K562 (cell line): ENCODE measurements around the gene INHBE. TPM values are rescaled to one million over a fixed set of nuclear protein-coding genes. Genes with fewer than 3 reads are reported as not detected.

Experiments used
- ATF1 ChIP-seq, 2 experiments: fragments of 450-650 bp in 1 of 2; IDR thresholded peaks; 2 replicates each; pipeline ENCODE4 v1.6.1; 2016; ENCODE audit warnings: missing compliant biosample characterization in 1 of 2, missing genetic modification characterization in 1 of 2
- TAF1 ChIP-seq: IDR thresholded peaks from 2 replicates; pipeline ENCODE4 v1.6.1; 2011; ENCODE audit warnings: mild to moderate bottlenecking, low read length, moderate library complexity; ENCODE audit not compliant: insufficient read depth, control insufficient read depth, severe bottlenecking; ENCODE audit errors: extremely low read depth
- TARDBP ChIP-seq: fragments of 450-650 bp; IDR thresholded peaks from 2 replicates; pipeline ENCODE4 v1.6.1; 2016
- TOE1 ChIP-seq, 2 experiments: fragments of 450-650 bp in 1 of 2; sonication (generic) in 1 of 2; formaldehyde crosslinking in 1 of 2; IDR thresholded peaks; 2 replicates each; pipeline versions ENCODE4 v1.7.1 to v1.8.0; 2016 to 2022; ENCODE audit warnings: borderline replicate concordance in 2 of 2, mild to moderate bottlenecking in 2 of 2, antibody characterized with exemption in 1 of 2, inconsistent platforms in 1 of 2, low read depth in 1 of 2, missing genetic modification reagents in 1 of 2, moderate library complexity in 1 of 2
- polyA plus RNA-seq, 8 experiments: library from polyadenylated mRNA; depleted of rRNA in 4 of 8; stranded (reverse) in 5 of 8; unstranded in 3 of 8; fragments of >200 nt; fragmentation: Nextera tagmentation in 2 of 8; fragmentation: Illumina TruSeq in 1 of 8; extraction: Ambion mirVana in 2 of 8; extraction: Trizol in 1 of 8; gene quantifications; 2 replicates each; pipeline versions ENCODE4 v1.2.1 to v1.2.3, GENCODE V29; 2011 to 2014; ENCODE audit warnings: inconsistent platforms in 1 of 8, missing spikeins in 1 of 8
- total RNA-seq, 7 experiments: library from RNA; depleted of rRNA in 6 of 7; stranded (reverse); fragments of >200 nt in 6 of 7; fragmentation: Illumina TruSeq in 2 of 7; extraction: Trizol in 2 of 7; gene quantifications; 2 replicates each; pipeline versions ENCODE4 v1.2.1 to v1.2.3, GENCODE V29; 2011 to 2021; ENCODE audit warnings: low replicate concordance in 1 of 7
- TF ChIP-seq, protein P1 (sequence below): fragments of 450-650 bp; IDR thresholded peaks from 2 replicates; pipeline ENCODE4 v1.6.1; 2017; ENCODE audit warnings: antibody characterized with exemption, mild to moderate bottlenecking
- TF ChIP-seq, protein P2 (sequence below): fragments of 450-650 bp; IDR thresholded peaks from 2 replicates; pipeline ENCODE4 v1.6.1; 2016; ENCODE audit warnings: low read depth
- TF ChIP-seq, protein P3 (sequence below): sonication (generic); formaldehyde crosslinking; IDR thresholded peaks from 2 replicates; pipeline ENCODE4 v1.8.0; 2023; ENCODE audit warnings: mild to moderate bottlenecking, missing genetic modification reagents

Gene INHBE
- total and polyA plus RNA-seq, 9 of the 15 experiments (the other 6 are each of a cell fraction or from before 2014, with no cell fraction given) = 0.94 to 9.9 (median 7.3) TPM

DNA sequence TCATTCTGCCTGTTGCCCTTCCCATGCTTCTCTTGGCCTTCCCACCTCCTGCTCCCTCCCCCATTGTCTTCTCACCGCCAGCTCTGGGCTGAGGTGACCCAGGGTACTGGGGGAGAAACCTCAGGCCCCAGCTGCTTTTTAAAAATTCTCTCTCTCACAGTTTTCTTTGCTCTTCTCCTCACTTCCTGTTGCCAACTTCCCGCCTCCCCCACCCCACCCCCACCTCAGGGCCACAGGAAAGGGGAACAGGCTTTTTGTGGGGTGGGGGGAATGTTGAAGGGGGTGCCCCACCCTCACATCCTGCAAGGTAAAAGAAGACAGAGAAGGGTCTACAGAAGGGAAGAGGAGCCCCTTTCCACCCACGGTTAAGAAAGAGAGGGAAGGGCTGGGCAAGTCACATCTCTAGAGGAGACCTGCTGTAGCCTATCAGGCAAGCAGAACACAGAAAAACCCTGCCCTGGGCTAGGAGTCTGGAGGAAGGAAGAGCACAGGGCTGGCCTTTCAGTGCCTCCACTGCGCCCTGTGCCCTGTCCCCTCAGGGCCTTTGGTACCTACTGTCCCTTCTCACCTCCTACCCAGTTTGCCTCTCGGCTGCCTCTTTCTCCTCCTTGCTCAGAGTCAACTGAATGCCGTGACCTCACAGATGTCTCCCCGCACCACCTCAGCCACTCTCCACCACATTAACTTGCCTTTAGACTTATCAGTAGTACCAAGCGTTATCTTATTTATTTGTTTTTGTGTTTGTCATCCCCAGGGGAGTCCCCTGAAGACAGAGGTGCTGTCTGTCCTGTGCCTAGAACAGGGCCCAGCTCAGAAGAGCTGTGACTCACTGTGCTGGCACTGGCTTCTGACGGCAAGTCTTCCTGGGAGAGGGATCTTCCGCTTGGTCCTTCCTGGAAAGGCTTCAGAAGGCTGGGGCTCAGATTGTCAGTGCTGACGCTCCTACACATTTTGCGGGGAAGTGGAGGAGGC, 22.9 kb downstream of the INHBE start (continued):
- TF ChIP-seq, protein P1, sequence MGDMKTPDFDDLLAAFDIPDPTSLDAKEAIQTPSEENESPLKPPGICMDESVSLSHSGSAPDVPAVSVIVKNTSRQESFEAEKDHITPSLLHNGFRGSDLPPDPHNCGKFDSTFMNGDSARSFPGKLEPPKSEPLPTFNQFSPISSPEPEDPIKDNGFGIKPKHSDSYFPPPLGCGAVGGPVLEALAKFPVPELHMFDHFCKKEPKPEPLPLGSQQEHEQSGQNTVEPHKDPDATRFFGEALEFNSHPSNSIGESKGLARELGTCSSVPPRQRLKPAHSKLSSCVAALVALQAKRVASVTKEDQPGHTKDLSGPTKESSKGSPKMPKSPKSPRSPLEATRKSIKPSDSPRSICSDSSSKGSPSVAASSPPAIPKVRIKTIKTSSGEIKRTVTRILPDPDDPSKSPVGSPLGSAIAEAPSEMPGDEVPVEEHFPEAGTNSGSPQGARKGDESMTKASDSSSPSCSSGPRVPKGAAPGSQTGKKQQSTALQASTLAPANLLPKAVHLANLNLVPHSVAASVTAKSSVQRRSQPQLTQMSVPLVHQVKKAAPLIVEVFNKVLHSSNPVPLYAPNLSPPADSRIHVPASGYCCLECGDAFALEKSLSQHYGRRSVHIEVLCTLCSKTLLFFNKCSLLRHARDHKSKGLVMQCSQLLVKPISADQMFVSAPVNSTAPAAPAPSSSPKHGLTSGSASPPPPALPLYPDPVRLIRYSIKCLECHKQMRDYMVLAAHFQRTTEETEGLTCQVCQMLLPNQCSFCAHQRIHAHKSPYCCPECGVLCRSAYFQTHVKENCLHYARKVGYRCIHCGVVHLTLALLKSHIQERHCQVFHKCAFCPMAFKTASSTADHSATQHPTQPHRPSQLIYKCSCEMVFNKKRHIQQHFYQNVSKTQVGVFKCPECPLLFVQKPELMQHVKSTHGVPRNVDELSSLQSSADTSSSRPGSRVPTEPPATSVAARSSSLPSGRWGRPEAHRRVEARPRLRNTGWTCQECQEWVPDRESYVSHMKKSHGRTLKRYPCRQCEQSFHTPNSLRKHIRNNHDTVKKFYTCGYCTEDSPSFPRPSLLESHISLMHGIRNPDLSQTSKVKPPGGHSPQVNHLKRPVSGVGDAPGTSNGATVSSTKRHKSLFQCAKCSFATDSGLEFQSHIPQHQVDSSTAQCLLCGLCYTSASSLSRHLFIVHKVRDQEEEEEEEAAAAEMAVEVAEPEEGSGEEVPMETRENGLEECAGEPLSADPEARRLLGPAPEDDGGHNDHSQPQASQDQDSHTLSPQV = 0 out of 2 replicates have a peak, but pooled peaks have one; percentile 36
- TF ChIP-seq TAF1 (peak; percentile 19), ATF1 (CRISPR knock-in tag; IDR thresholded peaks at IDR 0.05) (no peak), ATF1 (tag; IDR thresholded peaks at IDR 0.05) (0 out of 2 replicates have a peak, but pooled peaks have one; percentile 11), TARDBP (no peak), TOE1 (IDR thresholded peaks at IDR 0.05; ENCODE audit: borderline replicate concordance) (no peak), TOE1 (CRISPR knock-in tag; IDR thresholded peaks at IDR 0.05; ENCODE audit: borderline replicate concordance, low read depth) (no peak)
- TF ChIP-seq, protein P2, sequence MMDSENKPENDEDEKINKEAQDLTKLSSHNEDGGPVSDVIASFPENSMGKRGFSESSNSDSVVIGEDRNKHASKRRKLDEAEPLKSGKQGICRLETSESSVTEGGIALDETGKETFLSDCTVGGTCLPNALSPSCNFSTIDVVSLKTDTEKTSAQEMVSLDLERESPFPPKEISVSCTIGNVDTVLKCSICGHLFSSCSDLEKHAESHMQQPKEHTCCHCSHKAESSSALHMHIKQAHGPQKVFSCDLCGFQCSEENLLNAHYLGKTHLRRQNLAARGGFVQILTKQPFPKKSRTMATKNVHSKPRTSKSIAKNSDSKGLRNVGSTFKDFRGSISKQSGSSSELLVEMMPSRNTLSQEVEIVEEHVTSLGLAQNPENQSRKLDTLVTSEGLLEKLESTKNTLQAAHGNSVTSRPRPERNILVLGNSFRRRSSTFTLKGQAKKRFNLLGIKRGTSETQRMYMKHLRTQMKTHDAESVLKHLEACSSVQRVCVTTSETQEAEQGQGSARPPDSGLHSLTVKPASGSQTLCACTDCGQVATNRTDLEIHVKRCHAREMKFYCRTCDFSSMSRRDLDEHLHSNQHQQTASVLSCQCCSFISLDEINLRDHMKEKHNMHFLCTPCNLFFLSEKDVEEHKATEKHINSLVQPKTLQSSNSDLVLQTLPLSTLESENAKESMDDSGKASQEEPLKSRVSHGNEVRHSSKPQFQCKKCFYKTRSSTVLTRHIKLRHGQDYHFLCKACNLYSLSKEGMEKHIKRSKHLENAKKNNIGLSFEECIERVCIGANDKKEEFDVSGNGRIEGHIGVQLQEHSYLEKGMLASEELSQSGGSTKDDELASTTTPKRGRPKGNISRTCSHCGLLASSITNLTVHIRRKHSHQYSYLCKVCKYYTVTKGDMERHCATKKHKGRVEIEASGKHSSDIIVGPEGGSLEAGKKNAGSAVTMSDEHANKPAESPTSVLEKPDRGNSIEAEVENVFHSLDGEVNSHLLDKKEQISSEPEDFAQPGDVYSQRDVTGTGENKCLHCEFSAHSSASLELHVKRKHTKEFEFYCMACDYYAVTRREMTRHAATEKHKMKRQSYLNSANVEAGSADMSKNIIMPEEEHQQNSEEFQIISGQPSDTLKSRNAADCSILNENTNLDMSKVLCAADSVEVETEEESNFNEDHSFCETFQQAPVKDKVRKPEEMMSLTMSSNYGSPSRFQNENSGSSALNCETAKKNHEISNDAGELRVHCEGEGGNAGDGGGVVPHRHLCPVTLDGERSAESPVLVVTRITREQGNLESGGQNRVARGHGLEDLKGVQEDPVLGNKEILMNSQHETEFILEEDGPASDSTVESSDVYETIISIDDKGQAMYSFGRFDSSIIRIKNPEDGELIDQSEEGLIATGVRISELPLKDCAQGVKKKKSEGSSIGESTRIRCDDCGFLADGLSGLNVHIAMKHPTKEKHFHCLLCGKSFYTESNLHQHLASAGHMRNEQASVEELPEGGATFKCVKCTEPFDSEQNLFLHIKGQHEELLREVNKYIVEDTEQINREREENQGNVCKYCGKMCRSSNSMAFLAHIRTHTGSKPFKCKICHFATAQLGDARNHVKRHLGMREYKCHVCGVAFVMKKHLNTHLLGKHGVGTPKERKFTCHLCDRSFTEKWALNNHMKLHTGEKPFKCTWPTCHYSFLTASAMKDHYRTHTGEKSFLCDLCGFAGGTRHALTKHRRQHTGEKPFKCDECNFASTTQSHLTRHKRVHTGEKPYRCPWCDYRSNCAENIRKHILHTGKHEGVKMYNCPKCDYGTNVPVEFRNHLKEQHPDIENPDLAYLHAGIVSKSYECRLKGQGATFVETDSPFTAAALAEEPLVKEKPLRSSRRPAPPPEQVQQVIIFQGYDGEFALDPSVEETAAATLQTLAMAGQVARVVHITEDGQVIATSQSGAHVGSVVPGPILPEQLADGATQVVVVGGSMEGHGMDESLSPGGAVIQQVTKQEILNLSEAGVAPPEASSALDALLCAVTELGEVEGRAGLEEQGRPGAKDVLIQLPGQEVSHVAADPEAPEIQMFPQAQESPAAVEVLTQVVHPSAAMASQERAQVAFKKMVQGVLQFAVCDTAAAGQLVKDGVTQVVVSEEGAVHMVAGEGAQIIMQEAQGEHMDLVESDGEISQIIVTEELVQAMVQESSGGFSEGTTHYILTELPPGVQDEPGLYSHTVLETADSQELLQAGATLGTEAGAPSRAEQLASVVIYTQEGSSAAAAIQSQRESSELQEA = no peak
- TF ChIP-seq, protein P3, sequence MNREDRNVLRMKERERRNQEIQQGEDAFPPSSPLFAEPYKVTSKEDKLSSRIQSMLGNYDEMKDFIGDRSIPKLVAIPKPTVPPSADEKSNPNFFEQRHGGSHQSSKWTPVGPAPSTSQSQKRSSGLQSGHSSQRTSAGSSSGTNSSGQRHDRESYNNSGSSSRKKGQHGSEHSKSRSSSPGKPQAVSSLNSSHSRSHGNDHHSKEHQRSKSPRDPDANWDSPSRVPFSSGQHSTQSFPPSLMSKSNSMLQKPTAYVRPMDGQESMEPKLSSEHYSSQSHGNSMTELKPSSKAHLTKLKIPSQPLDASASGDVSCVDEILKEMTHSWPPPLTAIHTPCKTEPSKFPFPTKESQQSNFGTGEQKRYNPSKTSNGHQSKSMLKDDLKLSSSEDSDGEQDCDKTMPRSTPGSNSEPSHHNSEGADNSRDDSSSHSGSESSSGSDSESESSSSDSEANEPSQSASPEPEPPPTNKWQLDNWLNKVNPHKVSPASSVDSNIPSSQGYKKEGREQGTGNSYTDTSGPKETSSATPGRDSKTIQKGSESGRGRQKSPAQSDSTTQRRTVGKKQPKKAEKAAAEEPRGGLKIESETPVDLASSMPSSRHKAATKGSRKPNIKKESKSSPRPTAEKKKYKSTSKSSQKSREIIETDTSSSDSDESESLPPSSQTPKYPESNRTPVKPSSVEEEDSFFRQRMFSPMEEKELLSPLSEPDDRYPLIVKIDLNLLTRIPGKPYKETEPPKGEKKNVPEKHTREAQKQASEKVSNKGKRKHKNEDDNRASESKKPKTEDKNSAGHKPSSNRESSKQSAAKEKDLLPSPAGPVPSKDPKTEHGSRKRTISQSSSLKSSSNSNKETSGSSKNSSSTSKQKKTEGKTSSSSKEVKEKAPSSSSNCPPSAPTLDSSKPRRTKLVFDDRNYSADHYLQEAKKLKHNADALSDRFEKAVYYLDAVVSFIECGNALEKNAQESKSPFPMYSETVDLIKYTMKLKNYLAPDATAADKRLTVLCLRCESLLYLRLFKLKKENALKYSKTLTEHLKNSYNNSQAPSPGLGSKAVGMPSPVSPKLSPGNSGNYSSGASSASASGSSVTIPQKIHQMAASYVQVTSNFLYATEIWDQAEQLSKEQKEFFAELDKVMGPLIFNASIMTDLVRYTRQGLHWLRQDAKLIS (CRISPR knock-in tag) = no peak
